NOMO-1 treated with DMSO at 0.1 percent for 48 hours (cell line): Measurements from ENCODE around the gene AVPR2.

Source experiments
- DNase-seq: peaks from one replicate; lab custom pipeline; 2025; ENCODE audit not compliant: unreplicated experiment; lab: John Stamatoyannopoulos, UW

Gene AVPR2

GRCh38 chrX:153870791-153871360 lies 33.6 kb upstream of the AVPR2 start:
- DNase-seq, result no peak

GRCh38 chrX:153871451-153871850 lies 33.0 kb upstream of the AVPR2 start:
- DNase-seq, result no peak

- no peak for DNase-seq
Observed at GRCh38 chrX:153871946-153872878, 32.3 kb upstream of the AVPR2 start.

- DNase-seq, result no peak
Observed at GRCh38 chrX:153873282-153874084, 31.0 kb upstream of the AVPR2 start.

GRCh38 chrX:153874085-153874365 lies 30.4 kb upstream of the AVPR2 start:
- DNase-seq, result no peak

GRCh38 chrX:153874366-153875125 lies 29.9 kb upstream of the AVPR2 start:
- DNase-seq, result no peak

- DNase-seq, result peak; percentile 39
Observed at GRCh38 chrX:153875391-153876111, 28.9 kb upstream of the AVPR2 start.

GRCh38 chrX:153876112-153876491 lies 28.4 kb upstream of the AVPR2 start:
- DNase-seq, result no peak

- DNase-seq, result no peak
Observed at GRCh38 chrX:153877571-153878261, 26.8 kb upstream of the AVPR2 start.

- no peak for DNase-seq
Observed at GRCh38 chrX:153878345-153878744, 26.1 kb upstream of the AVPR2 start.

- DNase-seq, result no peak
Observed at GRCh38 chrX:153878969-153879653, 25.4 kb upstream of the AVPR2 start.

GRCh38 chrX:153879741-153880439 lies 24.6 kb upstream of the AVPR2 start:
- DNase-seq, result no peak

GRCh38 chrX:153880440-153880815 lies 24.0 kb upstream of the AVPR2 start:
- DNase-seq, result no peak

GRCh38 chrX:153881281-153881680 lies 23.2 kb upstream of the AVPR2 start:
- no peak for DNase-seq

- no peak for DNase-seq
Observed at GRCh38 chrX:153882086-153882498, 22.4 kb upstream of the AVPR2 start.

- DNase-seq, result no peak
Observed at GRCh38 chrX:153882557-153882956, 21.9 kb upstream of the AVPR2 start.

GRCh38 chrX:153883163-153883843 lies 21.2 kb upstream of the AVPR2 start:
- no peak for DNase-seq

GRCh38 chrX:153884136-153884535 lies 20.3 kb upstream of the AVPR2 start:
- DNase-seq, result no peak
